Activated T-helper 2 cell treated with anti-CD3 and anti-CD28 coated beads, Interferon-gamma antibody, Interleukin-2, Interleukin-4, amounts not matched to agents 10 μg/mL and 5 μg/mL and 100 μg/mL, durations not matched to agents 14 hours and 24 hours and 36 hours (primary cell): ENCODE data around the gene KLHDC8A. TPM values are rescaled to one million over a fixed set of nuclear protein-coding genes. Genes with fewer than 3 reads are reported as not detected.
"Not testable (repeated sequence)": the region's sequence is repeated elsewhere in the genome, so short reads cannot be mapped to it uniquely, and the experiment has no call there.

Experiments used
- DNase-seq: peaks from one replicate; pipeline ENCODE4 v3.0.0; 2021; ENCODE audit warnings: low spot score
- H3K27ac Mint-ChIP-seq: one replicate; pipeline ENCODE4 v1.8.0; 2021; ENCODE audit warnings: mixed read lengths
- H3K27me3 Mint-ChIP-seq: one replicate; pipeline ENCODE4 v1.8.0; 2021; ENCODE audit warnings: low read depth, mixed read lengths
- H3K36me3 Mint-ChIP-seq: one replicate; pipeline ENCODE4 v1.8.0; 2021; ENCODE audit warnings: low read depth, mixed read lengths
- H3K4me1 Mint-ChIP-seq: one replicate; pipeline ENCODE4 v1.8.0; 2021; ENCODE audit warnings: low read depth, mixed read lengths
- H3K4me3 Mint-ChIP-seq: one replicate; pipeline ENCODE4 v1.8.0; 2021; ENCODE audit warnings: low read depth, mild to moderate bottlenecking, moderate library complexity, mixed read lengths
- H3K9me3 Mint-ChIP-seq: one replicate; pipeline ENCODE4 v1.8.0; 2021; ENCODE audit warnings: mixed read lengths
- intact Hi-C: fragments of 100-400 bp; cut with micrococcal nuclease; formaldehyde crosslinking; loops from one replicate; pipeline ENCODE4 v1.15.1; 2023
- total RNA-seq: library from RNA; stranded (reverse); gene quantifications from 2 replicates; pipeline ENCODE4 v1.2.3, GENCODE V29; 2022

Gene KLHDC8A
- total RNA-seq, 1 donor from 2014 or later: not detected

DNA sequence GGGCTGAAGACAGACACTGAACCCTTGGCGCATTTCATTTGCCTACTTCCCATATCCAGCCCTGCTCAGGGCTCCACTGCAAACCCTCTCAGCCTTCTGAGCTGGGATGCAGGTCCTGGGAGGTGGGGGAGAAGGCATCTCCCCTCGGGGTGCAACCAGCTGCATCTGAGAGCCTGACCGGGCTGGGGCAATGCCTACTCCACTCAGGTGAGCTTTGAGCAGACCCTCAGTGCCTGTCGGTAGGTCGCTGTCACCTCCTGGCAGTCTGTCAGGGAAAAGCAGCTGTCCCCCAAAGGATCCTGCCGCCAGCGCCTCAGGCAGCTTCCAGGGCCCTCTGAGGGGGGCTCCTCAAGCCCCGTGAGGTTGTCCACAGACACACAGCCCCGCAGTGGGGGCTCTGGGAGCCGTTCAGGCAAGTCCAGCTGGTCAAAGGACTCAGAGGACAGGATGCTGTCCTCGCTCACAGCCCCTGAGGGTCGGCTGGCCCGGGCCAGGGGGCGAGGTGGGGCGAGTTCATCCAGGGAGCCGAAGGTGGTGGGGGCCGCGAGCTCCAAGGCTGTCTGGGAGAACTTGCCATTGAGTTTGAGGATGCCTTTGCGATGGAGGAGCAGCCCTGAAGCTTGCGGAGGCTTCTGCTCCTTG, 53.4 kb downstream of the KLHDC8A start:
- peaks cover 10% of the 10 kb centered on the region for H3K4me1 Mint-ChIP-seq
- H3K36me3 Mint-ChIP-seq: peaks cover 34% of the 10 kb centered on the region
- H3K9me3 Mint-ChIP-seq: no peaks in the 10 kb centered on the region
- DNase-seq: no peak
- H3K27ac Mint-ChIP-seq: no peak overlapping the region
- intact Hi-C loops: no loop called here
- H3K27me3 Mint-ChIP-seq: no peaks in the 10 kb centered on the region
- H3K4me3 Mint-ChIP-seq: no peak overlapping the region

DNA sequence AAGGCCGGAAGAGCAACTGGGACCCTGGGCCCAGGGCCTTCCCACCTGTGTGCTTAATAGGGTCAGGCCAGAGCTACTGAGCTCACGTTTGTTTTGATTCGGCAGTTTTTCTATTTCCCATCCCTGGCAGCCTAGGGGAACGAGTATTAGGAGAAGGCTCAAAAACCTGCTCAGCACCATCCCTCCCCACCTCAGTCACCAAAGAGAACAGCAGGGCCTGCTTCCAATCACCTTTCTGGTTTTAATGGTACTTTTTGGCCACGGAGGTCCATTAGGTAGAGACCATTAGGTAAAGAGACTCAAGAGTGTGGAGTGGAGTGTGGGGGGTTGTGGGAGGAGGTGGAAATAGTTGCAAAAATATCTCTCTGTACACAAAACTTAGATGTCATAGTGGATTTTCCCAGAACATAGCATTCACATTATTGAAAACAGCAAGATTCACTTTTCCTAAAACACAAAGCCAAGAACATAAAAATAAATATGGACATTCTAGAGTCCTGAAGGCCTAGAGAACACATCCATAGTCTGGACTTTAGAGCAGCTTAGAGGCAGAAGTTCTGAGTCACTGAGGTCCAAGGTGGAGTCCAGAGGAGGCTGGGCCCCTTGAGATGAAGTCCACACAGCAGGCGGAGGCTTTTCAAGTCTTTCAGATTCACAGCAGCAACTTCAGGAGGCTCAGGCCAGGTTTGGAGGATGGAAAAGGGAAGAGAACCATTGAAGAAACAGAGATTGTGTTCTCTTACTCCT, 54.7 kb downstream of the KLHDC8A start:
- peaks cover 23% of the 10 kb centered on the region for H3K36me3 Mint-ChIP-seq
- intact Hi-C loops: no loop called here
- H3K4me3 Mint-ChIP-seq: no peak overlapping the region
- no peaks in the 10 kb centered on the region for H3K9me3 Mint-ChIP-seq
- no peak overlapping the region for H3K27ac Mint-ChIP-seq
- no peaks in the 10 kb centered on the region for H3K27me3 Mint-ChIP-seq
- no peak for DNase-seq
- peaks cover 13% of the 10 kb centered on the region for H3K4me1 Mint-ChIP-seq

DNA sequence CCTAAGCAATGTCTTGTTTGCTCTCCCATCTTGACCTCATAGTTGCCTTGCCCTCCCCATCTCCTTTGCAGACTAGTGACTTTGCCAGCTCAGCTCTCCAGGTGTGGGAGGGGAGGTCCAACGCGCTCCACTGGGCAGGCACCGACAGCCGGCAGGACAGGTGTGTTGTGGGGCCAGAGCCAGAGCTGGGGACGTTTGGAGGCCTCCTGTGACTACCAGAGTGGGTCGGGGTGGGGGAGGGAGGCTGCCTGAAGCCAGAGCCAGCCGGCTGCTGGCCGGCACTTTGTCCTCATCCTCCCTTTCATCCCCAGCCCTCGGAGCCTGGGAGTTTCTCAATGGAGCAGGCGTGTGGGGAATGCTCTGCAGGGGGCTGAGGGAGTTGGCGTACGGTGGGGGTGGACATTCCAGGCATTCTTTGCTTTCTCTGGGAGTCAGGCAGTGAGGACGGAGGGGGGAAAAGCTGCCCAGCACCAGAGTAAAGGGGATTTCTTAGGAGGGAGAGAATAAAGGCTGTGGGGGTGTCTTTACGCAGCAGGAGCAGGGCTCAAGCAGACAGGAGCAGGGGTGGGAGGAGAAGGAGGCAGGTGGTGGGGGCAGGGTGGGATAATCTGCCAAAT, 55.4 kb downstream of the KLHDC8A start:
- no peaks in the 10 kb centered on the region for H3K9me3 Mint-ChIP-seq
- H3K36me3 Mint-ChIP-seq: peaks cover 18% of the 10 kb centered on the region
- no peaks in the 10 kb centered on the region for H3K27me3 Mint-ChIP-seq
- no peak overlapping the region for H3K27ac Mint-ChIP-seq
- intact Hi-C loops: no loop called here
- H3K4me3 Mint-ChIP-seq: no peak overlapping the region
- DNase-seq: no peak
- H3K4me1 Mint-ChIP-seq: peaks cover 15% of the 10 kb centered on the region

DNA sequence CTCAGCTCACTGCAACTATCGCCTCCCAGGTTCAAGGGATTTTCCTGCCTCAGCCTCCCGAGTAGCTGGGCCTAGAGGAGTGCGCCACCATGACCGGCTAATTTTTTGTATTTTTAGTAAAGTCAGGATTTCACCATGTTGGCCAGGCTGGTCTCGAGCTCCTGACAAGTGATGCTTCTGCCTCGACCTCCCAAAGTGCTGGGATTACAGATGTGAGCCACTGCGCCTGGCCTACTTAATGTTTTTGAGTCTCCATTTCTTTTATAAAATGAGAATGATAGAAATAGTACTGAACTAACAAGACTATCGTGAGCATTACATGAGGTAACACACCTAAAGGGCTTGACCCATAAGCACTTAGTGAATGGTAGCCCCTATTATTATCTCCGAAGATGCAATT, 56.6 kb downstream of the KLHDC8A start:
- H3K4me3 Mint-ChIP-seq: no peak overlapping the region
- no peak for DNase-seq
- peaks cover 19% of the 10 kb centered on the region for H3K4me1 Mint-ChIP-seq
- no peaks in the 10 kb centered on the region for H3K9me3 Mint-ChIP-seq
- H3K36me3 Mint-ChIP-seq: peaks cover 14% of the 10 kb centered on the region
- H3K27me3 Mint-ChIP-seq: peaks cover 2% of the 10 kb centered on the region
- intact Hi-C loops: no loop called here
- no peak overlapping the region for H3K27ac Mint-ChIP-seq

DNA sequence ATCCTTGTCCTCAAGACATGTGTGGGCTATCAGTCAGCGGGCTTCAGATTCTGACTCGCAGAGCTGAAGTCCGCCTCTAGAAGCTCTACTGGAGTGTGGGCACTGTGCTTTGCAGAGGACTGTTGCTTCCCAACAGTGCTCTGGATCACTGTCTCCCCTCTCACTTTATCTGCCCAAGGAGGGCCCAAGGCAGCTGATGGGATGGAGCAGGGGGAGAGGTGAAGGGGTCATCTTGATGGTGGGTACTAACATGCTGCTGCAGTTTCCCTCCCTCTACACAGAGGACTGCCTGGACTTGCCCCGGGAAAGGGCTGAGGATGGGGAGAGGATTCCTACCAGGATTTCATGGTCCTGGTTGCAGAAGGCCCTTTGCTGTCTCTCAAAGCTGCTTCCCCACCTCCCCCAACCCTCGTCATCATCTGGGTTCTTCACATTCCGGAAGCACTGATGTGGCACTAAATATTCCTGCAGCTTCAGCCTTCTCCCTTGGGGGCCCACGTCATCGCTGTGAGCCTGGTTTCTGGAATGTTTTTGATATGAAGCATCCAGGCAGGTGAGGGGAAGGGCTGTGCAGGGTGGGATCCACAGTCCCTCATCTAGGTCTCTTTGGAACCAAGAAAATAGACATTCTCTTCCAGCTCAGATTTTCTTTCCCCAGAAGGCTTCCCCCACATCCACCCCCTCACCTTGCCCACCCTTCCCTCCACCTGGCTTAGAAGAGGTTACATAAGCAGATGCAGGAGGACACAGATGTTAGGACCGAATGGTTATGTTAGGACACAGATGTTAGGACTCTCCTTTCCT, 58.3 kb downstream of the KLHDC8A start:
- H3K27me3 Mint-ChIP-seq: peaks cover 8% of the 10 kb centered on the region
- H3K4me3 Mint-ChIP-seq: no peak overlapping the region
- DNase-seq: no peak
- peaks cover 16% of the 10 kb centered on the region for H3K4me1 Mint-ChIP-seq
- peaks cover 6% of the 10 kb centered on the region for H3K36me3 Mint-ChIP-seq
- H3K9me3 Mint-ChIP-seq: no peaks in the 10 kb centered on the region
- no peak overlapping the region for H3K27ac Mint-ChIP-seq
- intact Hi-C loops: no loop called here

DNA sequence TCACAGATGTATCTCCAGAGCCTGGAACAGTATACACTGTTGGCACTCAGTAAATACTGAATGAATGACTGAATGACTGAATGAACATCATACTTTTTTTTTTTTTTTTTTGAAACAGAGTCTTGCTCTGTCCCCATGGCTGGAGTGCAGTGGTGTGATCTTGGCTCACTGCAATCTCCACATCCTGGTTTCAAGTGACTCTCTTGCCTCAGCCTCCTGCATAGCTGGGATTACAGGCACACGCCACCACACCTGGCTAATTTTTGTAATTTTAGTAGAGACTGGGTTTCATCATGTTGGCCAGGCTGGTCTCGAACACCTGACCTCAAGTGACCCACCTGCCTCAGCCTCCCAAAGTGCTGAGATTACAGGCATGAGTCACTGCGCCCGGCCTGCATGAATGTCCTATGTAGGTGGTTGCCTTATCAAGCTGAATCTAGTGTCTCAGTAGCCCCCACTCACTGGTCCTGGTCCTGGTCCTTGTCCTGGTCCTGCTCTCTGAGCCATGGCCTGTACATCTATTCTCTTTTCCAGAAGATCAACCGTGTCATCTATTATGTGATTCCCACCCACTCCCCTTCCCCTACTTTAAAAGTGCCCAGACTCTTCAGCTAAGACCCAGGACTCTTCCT, 59.1 kb downstream of the KLHDC8A start:
- H3K36me3 Mint-ChIP-seq, DNase-seq, H3K4me3 Mint-ChIP-seq, H3K9me3 Mint-ChIP-seq, H3K27ac Mint-ChIP-seq, intact Hi-C loops: not testable (repeated sequence)
- Mint-ChIP-seq H3K4me1 (peaks cover 16% of the 10 kb centered on the region), H3K27me3 (peaks cover 11% of the 10 kb centered on the region)

DNA sequence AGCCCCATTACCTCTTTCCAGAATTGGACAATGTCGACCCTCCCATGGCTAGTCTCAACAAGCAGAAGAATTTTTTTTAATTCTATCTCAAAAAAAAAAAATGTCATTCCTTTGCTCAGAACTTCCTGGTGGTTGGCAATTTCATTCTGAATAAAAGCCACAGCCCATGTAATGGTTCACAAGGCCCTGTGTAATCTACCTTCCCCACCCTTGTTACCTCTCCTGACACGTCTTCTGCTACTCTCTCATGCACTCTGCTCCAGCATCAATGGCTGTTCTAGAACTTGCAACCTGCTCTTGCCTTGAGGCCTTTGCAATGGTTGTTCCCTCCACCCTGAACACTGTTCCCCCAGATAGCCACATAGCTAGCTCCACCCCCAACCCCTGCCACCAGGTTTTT, 60.6 kb downstream of the KLHDC8A start:
- Mint-ChIP-seq H3K4me1 (peaks cover 20% of the 10 kb centered on the region), H3K27me3 (peaks cover 11% of the 10 kb centered on the region), H3K4me3 (no peak overlapping the region), H3K36me3 (no peaks in the 10 kb centered on the region), H3K9me3 (no peaks in the 10 kb centered on the region), H3K27ac (no peak overlapping the region)
- DNase-seq: no peak
- intact Hi-C loops: no loop called here

DNA sequence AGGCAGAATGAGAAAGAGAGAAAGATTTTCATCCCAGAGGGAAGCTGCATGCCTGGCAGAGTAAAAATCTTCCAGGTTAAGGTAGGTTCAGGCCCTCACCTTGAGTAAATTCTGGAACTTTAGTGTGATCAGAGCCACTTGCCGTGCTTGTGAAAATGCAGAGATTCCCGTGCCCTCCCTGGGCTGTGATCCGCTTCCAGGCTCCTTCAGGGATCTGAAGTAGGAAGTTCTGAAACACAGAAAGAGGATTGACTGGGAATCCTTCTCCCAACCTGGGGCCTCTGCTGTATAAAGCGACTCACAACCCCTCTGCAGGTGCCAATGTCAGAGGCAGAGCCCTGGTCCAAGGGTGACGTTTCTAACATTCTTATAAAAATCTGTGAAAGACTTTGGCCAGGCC, 61.8 kb downstream of the KLHDC8A start:
- H3K9me3 Mint-ChIP-seq: no peaks in the 10 kb centered on the region
- no peak overlapping the region for H3K4me3 Mint-ChIP-seq
- intact Hi-C loops: no loop called here
- peaks cover 11% of the 10 kb centered on the region for H3K27me3 Mint-ChIP-seq
- H3K27ac Mint-ChIP-seq: no peak overlapping the region
- no peak for DNase-seq
- H3K36me3 Mint-ChIP-seq: no peaks in the 10 kb centered on the region
- peaks cover 20% of the 10 kb centered on the region for H3K4me1 Mint-ChIP-seq

DNA sequence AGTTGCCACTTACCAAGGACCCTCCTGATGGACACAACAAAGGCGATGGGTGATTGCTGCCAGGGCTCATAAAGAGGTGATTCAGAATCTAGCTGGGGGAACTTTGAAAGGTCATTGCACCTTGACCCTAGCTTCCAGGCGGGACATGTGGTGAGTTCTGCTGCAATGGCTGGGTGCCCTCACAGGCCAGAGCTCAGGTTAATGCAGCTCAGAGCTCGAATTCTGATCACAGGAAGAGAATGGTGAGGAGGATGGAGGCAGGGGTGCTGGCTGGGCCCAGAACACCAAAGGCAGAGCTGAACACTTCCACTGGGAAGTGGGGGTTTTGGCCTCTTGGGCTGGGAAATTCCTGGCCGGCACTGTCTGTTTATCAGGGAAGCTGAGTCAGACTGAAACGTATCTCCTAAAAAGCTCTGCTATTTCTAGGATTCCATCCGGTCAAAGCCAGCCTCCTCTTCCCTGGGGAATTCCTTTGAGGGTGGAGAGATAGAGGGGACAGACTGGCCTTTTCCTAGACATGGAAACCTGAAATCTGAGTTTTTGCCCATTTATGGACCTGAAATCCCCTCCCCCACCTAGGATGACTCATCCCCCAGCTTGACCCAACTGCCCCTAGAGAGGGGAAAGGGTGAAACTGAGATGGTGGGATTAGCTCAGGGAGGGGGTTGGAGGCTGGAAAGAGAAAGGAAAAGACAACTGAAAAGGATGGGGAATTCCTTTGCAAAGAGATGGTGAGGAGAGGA, 62.4 kb downstream of the KLHDC8A start:
- Mint-ChIP-seq H3K9me3 (no peaks in the 10 kb centered on the region), H3K4me3 (no peak overlapping the region)
- intact Hi-C loops: no loop called here

DNA sequence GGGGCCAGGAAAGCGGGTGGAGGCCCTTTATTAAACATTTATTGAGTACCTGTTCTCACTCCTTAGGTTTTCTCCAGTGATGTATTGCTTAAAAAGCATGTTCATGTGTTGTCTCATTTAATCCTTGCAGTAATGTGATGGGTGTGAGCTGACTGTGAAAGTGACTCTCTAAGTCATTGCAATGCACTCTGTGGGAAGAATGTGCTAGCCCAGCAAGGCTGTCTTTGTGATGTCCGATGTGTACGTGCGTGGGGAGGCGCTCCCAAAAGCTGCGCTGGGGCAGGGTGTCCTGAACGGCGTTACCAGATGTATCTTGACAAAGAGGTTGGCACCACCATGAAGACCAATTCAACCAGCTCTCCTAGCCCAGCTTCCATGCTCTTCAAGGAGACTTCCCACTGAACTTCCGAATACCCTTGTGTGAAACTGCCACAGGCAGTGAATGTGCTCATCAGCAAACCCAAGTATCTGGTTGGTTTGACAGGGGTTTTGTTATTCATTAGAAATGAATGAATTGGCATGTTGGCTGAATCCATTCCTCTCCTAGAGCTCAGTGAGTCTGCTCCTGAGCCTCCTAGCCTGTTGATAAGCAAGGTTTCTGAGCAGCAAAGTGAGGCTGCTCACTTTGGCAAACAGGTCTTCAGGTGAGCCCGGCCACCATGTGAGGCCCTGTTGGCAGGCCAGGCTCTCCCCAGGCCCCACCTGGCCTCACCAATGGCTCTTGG, 63.2 kb downstream of the KLHDC8A start:
- peaks cover 13% of the 10 kb centered on the region for H3K27me3 Mint-ChIP-seq
- H3K4me3 Mint-ChIP-seq: no peak overlapping the region
- peaks cover 23% of the 10 kb centered on the region for H3K4me1 Mint-ChIP-seq
- no peaks in the 10 kb centered on the region for H3K36me3 Mint-ChIP-seq
- intact Hi-C loops: no loop called here
- no peak overlapping the region for H3K27ac Mint-ChIP-seq
- DNase-seq: no peak
- no peaks in the 10 kb centered on the region for H3K9me3 Mint-ChIP-seq

More for the DNA sequence above, 62.4 kb downstream of the KLHDC8A start:
- no peaks in the 10 kb centered on the region for H3K36me3 Mint-ChIP-seq
- no peak overlapping the region for H3K27ac Mint-ChIP-seq
- peaks cover 20% of the 10 kb centered on the region for H3K4me1 Mint-ChIP-seq
- no peak for DNase-seq
- peaks cover 11% of the 10 kb centered on the region for H3K27me3 Mint-ChIP-seq

DNA sequence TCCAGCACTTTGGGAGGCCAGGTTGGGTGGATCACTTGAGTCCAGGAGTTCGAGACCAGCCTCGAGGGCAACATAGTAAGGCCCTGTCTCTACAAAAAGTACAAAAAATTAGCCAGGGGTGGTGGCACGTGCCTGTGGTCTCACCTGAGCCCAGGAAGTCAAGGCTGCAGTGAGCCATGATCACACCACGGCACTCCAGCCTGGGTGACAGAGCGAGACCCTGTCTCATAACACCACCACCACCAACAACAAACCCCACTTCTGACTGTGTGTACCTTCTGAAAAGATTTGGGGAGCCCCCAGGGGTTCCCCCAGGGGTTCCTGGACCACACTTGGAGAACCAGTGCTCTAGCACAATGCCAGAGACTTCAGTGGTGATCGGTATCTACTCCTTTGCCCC, 65.1 kb downstream of the KLHDC8A start:
- Mint-ChIP-seq H3K4me1 (peaks cover 39% of the 10 kb centered on the region), H3K27me3 (peaks cover 13% of the 10 kb centered on the region), H3K36me3 (no peaks in the 10 kb centered on the region), H3K9me3 (no peaks in the 10 kb centered on the region), H3K27ac (no peak overlapping the region), H3K4me3 (no peak overlapping the region)
- DNase-seq: no peak
- intact Hi-C loops: no loop called here
